Activated B cell treated with CpG ODN at 0.5 μM for 24 hours (primary cell): ENCODE data around the gene S100A1. TPM values are rescaled to one million over a fixed set of nuclear protein-coding genes. Genes with fewer than 3 reads are reported as not detected.

Experiments used
- ATAC-seq: fragments of 200-7000 bp; cut with Tn5 transposase; one replicate; pipeline ENCODE4 v1.10.0; 2021; ENCODE audit warnings: low read depth, mild to moderate bottlenecking, moderate library complexity
- CTCF ChIA-PET: fragments of 350-600 bp; sonication (Branson Sonifier 250); formaldehyde crosslinking; loops from one replicate; lab custom pipeline; 2021; ENCODE audit warnings: antibody characterized with exemption; lab: Charles Lee
- POLR2A ChIA-PET: fragments of 350-600 bp; sonication (Branson Sonifier 250); formaldehyde crosslinking; loops from one replicate; lab custom pipeline; 2021; ENCODE audit warnings: antibody characterized with exemption; lab: Charles Lee
- DNase-seq: peaks from one replicate; pipeline ENCODE4 v3.0.0; 2022
- H3K27ac Mint-ChIP-seq: one replicate; pipeline ENCODE4 v1.8.0; 2020; ENCODE audit warnings: mixed read lengths
- H3K27me3 Mint-ChIP-seq: one replicate; pipeline ENCODE4 v1.8.0; 2021; ENCODE audit warnings: mixed read lengths
- H3K36me3 Mint-ChIP-seq: one replicate; pipeline ENCODE4 v1.8.0; 2021; ENCODE audit warnings: low read depth, mixed read lengths
- H3K4me1 Mint-ChIP-seq: one replicate; pipeline ENCODE4 v1.8.0; 2021; ENCODE audit warnings: mixed read lengths
- H3K4me3 Mint-ChIP-seq: one replicate; pipeline ENCODE4 v1.8.0; 2020; ENCODE audit warnings: mild to moderate bottlenecking, mixed read lengths
- H3K9me3 Mint-ChIP-seq: one replicate; pipeline ENCODE4 v1.8.0; 2020; ENCODE audit warnings: mixed read lengths
- intact Hi-C: fragments of 100-400 bp; cut with micrococcal nuclease; formaldehyde crosslinking; loops from one replicate; pipeline ENCODE4 v1.15.1; 2024
- total RNA-seq: library from RNA; stranded (reverse); gene quantifications from 2 replicates; pipeline ENCODE4 v1.2.3, GENCODE V29; 2022
- TF ChIP-seq, protein P1 (sequence below): fragments of 200-600 bp; IDR thresholded peaks from one replicate; pipeline ENCODE4 v1.8.0; 2022; ENCODE audit warnings: antibody characterized with exemption, mild to moderate bottlenecking

S100A1 gene
- total RNA-seq, 1 donor from 2014 or later = 0.31 TPM

DNA sequence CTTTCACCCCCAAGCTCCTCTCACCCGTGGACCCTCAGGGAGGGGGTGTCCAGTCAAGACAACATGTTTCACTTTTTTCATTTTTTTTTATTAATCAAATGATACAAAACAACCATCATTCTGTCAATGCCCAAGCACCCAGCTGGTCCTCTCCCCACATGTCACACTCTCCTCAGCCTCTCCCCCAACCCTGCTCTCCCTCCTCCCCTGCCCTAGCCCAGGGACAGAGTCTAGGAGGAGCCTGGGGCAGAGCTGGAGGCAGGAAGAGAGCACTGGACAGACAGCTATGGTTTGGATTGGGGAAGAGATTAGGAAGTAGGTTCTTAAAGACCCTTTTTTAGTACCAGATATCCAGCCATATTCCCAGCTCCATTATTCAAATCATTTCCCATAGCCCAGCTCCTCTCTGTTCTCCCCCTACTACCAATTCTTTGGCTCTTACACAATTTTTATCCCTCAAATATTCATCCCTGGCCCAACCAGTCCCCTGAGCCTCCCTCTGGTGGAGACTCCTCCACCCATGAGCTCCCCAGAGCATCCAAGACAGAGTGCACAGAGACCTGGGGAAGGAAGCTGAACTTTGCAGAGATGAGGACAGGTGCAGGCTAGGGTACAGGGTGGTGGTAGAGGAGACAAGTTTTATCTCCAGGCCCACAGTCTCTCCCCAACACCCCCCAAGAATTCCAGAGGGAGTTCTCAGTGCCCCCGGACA lies 13.9 kb upstream of the S100A1 start:
- intact Hi-C loops = no loop called here
- ATAC-seq (no peak), DNase-seq (no peak)
- H3K27ac Mint-ChIP-seq = no peak overlapping the region
- POLR2A ChIA-PET = interaction anchor here (0.8 to 1.6 kb wide), 3 partner anchors 10 to 113 kb away, joined by 3 to 8 read pairs (median 3); partner anchors contain the start of genes CHTOP and INTS3
- CTCF ChIA-PET = no interaction called here
- no peak overlapping the region for H3K4me3 Mint-ChIP-seq
- H3K36me3 Mint-ChIP-seq = no peaks in the 10 kb centered on the region
- H3K4me1 Mint-ChIP-seq = no peaks in the 10 kb centered on the region
- H3K27me3 Mint-ChIP-seq = no peaks in the 10 kb centered on the region
- no peaks in the 10 kb centered on the region for H3K9me3 Mint-ChIP-seq
- TF ChIP-seq, protein P1, sequence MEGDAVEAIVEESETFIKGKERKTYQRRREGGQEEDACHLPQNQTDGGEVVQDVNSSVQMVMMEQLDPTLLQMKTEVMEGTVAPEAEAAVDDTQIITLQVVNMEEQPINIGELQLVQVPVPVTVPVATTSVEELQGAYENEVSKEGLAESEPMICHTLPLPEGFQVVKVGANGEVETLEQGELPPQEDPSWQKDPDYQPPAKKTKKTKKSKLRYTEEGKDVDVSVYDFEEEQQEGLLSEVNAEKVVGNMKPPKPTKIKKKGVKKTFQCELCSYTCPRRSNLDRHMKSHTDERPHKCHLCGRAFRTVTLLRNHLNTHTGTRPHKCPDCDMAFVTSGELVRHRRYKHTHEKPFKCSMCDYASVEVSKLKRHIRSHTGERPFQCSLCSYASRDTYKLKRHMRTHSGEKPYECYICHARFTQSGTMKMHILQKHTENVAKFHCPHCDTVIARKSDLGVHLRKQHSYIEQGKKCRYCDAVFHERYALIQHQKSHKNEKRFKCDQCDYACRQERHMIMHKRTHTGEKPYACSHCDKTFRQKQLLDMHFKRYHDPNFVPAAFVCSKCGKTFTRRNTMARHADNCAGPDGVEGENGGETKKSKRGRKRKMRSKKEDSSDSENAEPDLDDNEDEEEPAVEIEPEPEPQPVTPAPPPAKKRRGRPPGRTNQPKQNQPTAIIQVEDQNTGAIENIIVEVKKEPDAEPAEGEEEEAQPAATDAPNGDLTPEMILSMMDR = no peak

DNA sequence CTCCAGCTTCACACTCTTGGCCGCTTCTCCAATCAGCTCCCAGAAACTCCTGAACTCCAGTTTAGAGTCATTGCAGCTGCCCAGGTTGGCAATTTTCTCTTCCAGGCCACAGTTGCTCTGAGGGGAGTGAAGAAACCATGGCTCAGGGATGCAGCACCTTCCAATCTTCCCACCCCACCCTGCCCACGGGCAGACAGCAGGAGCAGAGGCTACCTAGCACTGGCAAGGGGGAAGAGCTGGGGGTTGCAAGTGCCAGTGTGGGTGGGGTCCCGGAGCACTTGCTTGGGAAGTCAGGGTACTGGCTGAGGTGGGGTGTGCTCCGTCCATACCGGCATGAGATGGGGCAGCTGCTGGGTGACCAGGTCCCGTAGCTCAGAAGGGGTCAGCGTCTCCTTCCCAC lies 13.3 kb upstream of the S100A1 start:
- ChIA-PET POLR2A (interaction anchor here (1.0 to 1.6 kb wide), 2 partner anchors 11 to 19 kb away, joined by 3 to 8 read pairs; partner anchors contain the start of gene CHTOP), CTCF (no interaction called here)
- Mint-ChIP-seq H3K4me1 (no peaks in the 10 kb centered on the region), H3K27me3 (no peaks in the 10 kb centered on the region), H3K36me3 (no peaks in the 10 kb centered on the region), H3K27ac (no peak overlapping the region), H3K4me3 (no peak overlapping the region), H3K9me3 (no peaks in the 10 kb centered on the region)
- ATAC-seq (no peak), DNase-seq (no peak)
- TF ChIP-seq, protein P1 = no peak
- intact Hi-C loops = no loop called here

DNA sequence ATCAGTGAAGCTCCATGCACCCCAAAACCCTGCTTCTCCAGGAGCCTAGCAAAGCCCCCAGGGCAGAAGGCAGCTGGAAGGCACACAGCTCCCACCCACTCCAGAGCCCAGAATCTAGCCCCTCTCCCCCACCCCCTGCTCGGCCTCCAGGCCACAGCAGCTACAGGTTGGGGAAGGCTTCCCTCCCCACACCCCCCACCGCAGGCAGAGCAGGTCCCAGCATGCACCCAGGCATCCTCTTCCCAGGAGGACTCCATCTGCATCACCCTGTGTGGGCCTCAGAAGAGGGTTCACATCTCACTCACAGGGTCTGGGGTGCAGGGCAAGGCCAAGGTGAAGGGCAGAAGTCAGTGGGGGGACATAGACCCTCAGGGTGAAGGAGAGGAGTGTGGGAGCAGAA lies 12.8 kb upstream of the S100A1 start:
- H3K27ac Mint-ChIP-seq = no peak overlapping the region
- ATAC-seq (no peak), DNase-seq (no peak)
- ChIA-PET POLR2A (interaction anchor here (0.5 to 1.6 kb wide), 5 partner anchors 12 to 353 kb away, joined by 3 to 8 read pairs (median 3); partner anchors contain the start of gene CHTOP), CTCF (no interaction called here)
- no peaks in the 10 kb centered on the region for H3K36me3 Mint-ChIP-seq
- H3K9me3 Mint-ChIP-seq = no peaks in the 10 kb centered on the region
- no peak overlapping the region for H3K4me3 Mint-ChIP-seq
- no peaks in the 10 kb centered on the region for H3K27me3 Mint-ChIP-seq
- TF ChIP-seq, protein P1 = no peak
- no peaks in the 10 kb centered on the region for H3K4me1 Mint-ChIP-seq
- intact Hi-C loops = no loop called here

DNA sequence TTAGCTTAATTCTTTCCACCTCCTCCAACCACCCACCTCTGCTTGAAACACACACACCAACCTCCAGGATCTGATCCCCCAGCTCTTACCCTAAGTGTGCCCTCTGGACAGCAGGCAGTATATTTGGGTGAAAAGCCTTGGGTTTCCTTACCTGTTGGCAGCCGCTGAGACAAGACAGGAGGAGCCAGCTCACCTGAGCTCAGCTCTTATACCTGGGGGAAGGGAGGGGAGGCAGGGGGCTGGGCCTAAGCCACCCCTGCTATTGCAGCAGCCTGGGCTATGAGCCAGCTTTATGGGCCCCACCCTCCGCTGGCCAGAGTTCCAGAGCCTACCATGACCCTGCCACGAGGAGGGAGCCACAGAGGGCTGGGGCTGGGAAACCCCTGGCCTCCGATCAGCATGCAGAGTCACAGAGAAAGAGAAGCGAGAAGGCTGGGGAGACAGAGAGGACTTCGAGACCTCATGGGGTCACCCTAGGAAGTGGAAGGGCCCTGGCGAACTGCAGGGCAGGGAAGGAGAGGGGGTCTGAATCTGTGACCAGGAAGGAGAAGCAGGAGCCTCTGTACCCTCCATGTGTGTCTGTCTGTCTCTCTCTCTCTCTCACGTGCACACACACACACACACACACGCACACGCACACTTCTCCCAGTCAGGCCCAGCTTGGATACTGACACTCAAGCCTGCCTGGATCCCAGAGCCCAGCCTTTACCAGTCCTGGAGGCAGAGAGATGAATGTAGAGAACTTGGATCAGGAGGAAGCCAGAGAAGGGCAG lies 11.9 kb upstream of the S100A1 start, which contains the start of gene S100A14:
TSS of gene S100A14 (minus strand) at position 182 of the 773 bp plus-strand sequence. CDS start 467 bp downstream, outside the sequence.
- CTCF ChIA-PET = no interaction called here
- TF ChIP-seq, protein P1 = no peak
- no peak for ATAC-seq
- POLR2A ChIA-PET = interaction anchor here (0.5 to 2.5 kb wide), 4 partner anchors 18 to 354 kb away, joined by 3 to 10 read pairs (median 5); partner anchors contain the start of gene CHTOP
- no peak for DNase-seq
- Mint-ChIP-seq H3K27ac (no peak within 1 kb of the TSS), H3K9me3 (no peaks in the 10 kb centered on the region), H3K27me3 (no peaks in the 10 kb centered on the region), H3K4me1 (no peaks in the 10 kb centered on the region), H3K4me3 (no peak within 1 kb of the TSS), H3K36me3 (no peaks in the 10 kb centered on the region)
- intact Hi-C loops = no loop called here

DNA sequence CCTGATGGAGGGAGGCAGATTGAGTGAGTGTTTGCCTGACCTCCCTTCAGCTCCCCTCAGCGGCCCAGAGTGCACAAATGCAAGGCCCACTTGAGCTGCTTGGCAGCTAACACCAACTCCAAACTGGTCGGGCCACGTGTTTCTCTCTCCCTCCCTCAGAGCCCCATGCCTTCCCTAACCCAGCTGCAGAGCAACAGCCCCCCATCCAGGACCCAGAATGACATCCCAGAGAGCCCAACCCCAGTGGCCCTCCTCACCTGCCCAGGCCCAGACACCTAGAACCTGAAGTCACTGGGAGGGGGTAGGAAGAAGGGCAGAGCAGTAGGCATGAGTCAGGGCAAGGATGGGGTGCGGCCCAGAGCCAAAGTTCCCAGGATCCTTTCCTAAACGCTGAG lies 11.3 kb upstream of the S100A1 start:
- no peak for ATAC-seq
- Mint-ChIP-seq H3K27ac (no peak overlapping the region), H3K27me3 (no peaks in the 10 kb centered on the region), H3K9me3 (no peaks in the 10 kb centered on the region), H3K36me3 (no peaks in the 10 kb centered on the region), H3K4me1 (no peaks in the 10 kb centered on the region), H3K4me3 (no peak overlapping the region)
- POLR2A ChIA-PET = interaction anchor here (2.5 kb wide), 1 partner anchor 17 kb away, joined by 10 read pairs; the partner anchor contains the start of gene CHTOP
- intact Hi-C loops = no loop called here
- DNase-seq = no peak
- CTCF ChIA-PET = interaction anchor here (1.0 kb wide), 1 partner anchor 10 kb away, joined by 3 read pairs; the partner anchor contains the start of gene S100A13
- TF ChIP-seq, protein P1 = no peak
